ENCODE data around the gene KRTDAP.

The KRTDAP gene

GRCh38 chr19:35501684-35502083 lies 11.4 kb upstream of the KRTDAP start:
- TF ChIP-seq REST (IDR thresholded peaks at IDR 0.05; ENCODE audit: insufficient replicate concordance, low read depth), result no peak
- no peak for TF ChIP-seq POLR2AphosphoS5 (IDR thresholded peaks at IDR 0.05; ENCODE audit: low read depth)
- no peak for TF ChIP-seq CTCF (IDR thresholded peaks at IDR 0.05; ENCODE audit: insufficient read depth, low read length)
- TF ChIP-seq GABPA (IDR thresholded peaks at IDR 0.05; ENCODE audit: low read depth), result no peak
- TF ChIP-seq SPI1 (IDR thresholded peaks at IDR 0.05; ENCODE audit: borderline replicate concordance, low read depth), result no peak
- H3K4me3 ChIP-seq (replicated peaks; ENCODE audit: insufficient read depth, low read length), result no peak overlapping the region
- DNase-seq (ENCODE audit: low read depth in 1 of 2, low spot score in 1 of 2), result no peak
- peaks cover 11% of the 10 kb centered on the region for H3K27me3 ChIP-seq (ENCODE audit: insufficient read depth, poor library complexity, severe bottlenecking)
- no peak overlapping the region for H3K27ac ChIP-seq (replicated peaks)

GRCh38 chr19:35500611-35501010 lies 10.3 kb upstream of the KRTDAP start:
- TF ChIP-seq SPI1 (IDR thresholded peaks at IDR 0.05; ENCODE audit: borderline replicate concordance, low read depth) (no peak), GABPA (IDR thresholded peaks at IDR 0.05; ENCODE audit: low read depth) (no peak), CTCF (IDR thresholded peaks at IDR 0.05; ENCODE audit: insufficient read depth, low read length) (no peak), POLR2AphosphoS5 (IDR thresholded peaks at IDR 0.05; ENCODE audit: low read depth) (no peak), REST (IDR thresholded peaks at IDR 0.05; ENCODE audit: insufficient replicate concordance, low read depth) (no peak)
- DNase-seq (ENCODE audit: low read depth in 1 of 2, low spot score in 1 of 2), result no peak
- no peak overlapping the region for H3K27ac ChIP-seq (replicated peaks)
- no peak overlapping the region for H3K4me3 ChIP-seq (replicated peaks; ENCODE audit: insufficient read depth, low read length)
- H3K27me3 ChIP-seq (ENCODE audit: insufficient read depth, poor library complexity, severe bottlenecking), result peaks cover 5% of the 10 kb centered on the region

- no peak for TF ChIP-seq CTCF (IDR thresholded peaks at IDR 0.05; ENCODE audit: insufficient read depth, low read length)
- TF ChIP-seq REST (IDR thresholded peaks at IDR 0.05; ENCODE audit: insufficient replicate concordance, low read depth), result no peak
- no peak for TF ChIP-seq GABPA (IDR thresholded peaks at IDR 0.05; ENCODE audit: low read depth)
- TF ChIP-seq POLR2AphosphoS5 (IDR thresholded peaks at IDR 0.05; ENCODE audit: low read depth), result no peak
- TF ChIP-seq SPI1 (IDR thresholded peaks at IDR 0.05; ENCODE audit: borderline replicate concordance, low read depth), result no peak
- peaks cover 2% of the 10 kb centered on the region for H3K27me3 ChIP-seq (ENCODE audit: insufficient read depth, poor library complexity, severe bottlenecking)
Observed at GRCh38 chr19:35498984-35499527, 8.8 kb upstream of the KRTDAP start.

More at GRCh38 chr19:35498984-35499527, 8.8 kb upstream of the KRTDAP start:
- no peak overlapping the region for H3K27ac ChIP-seq (replicated peaks)
- no peak overlapping the region for H3K4me3 ChIP-seq (replicated peaks; ENCODE audit: insufficient read depth, low read length)
- DNase-seq (ENCODE audit: low read depth in 1 of 2, low spot score in 1 of 2), result no peak
